ENCODE results near the gene DIDO1.

- TF ChIP-seq, protein P1, sequence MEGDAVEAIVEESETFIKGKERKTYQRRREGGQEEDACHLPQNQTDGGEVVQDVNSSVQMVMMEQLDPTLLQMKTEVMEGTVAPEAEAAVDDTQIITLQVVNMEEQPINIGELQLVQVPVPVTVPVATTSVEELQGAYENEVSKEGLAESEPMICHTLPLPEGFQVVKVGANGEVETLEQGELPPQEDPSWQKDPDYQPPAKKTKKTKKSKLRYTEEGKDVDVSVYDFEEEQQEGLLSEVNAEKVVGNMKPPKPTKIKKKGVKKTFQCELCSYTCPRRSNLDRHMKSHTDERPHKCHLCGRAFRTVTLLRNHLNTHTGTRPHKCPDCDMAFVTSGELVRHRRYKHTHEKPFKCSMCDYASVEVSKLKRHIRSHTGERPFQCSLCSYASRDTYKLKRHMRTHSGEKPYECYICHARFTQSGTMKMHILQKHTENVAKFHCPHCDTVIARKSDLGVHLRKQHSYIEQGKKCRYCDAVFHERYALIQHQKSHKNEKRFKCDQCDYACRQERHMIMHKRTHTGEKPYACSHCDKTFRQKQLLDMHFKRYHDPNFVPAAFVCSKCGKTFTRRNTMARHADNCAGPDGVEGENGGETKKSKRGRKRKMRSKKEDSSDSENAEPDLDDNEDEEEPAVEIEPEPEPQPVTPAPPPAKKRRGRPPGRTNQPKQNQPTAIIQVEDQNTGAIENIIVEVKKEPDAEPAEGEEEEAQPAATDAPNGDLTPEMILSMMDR (IDR thresholded peaks at IDR 0.05; ENCODE audit: low read length): no peak
- TF ChIP-seq EZH2phosphoT487 (IDR thresholded peaks at IDR 0.05; ENCODE audit: low read length): no peak
Observed at GRCh38 chr20:62963614-62964397, 37.5 kb upstream of the DIDO1 start.
